HEK293 (cell line): ENCODE results near the gene DENND6B.

ENCODE experiments used
- GLIS1 ChIP-seq: fragments of 450-650 bp; formaldehyde crosslinking; IDR thresholded peaks from 2 replicates; pipeline ENCODE4 v1.5.1; 2016; ENCODE audit warnings: missing biosample characterization, missing genetic modification characterization
- GLIS2 ChIP-seq: fragments of 450-650 bp; formaldehyde crosslinking; IDR thresholded peaks from 2 replicates; pipeline ENCODE4 v1.5.1; 2016; ENCODE audit warnings: missing biosample characterization, missing genetic modification characterization
- HOXC10 ChIP-seq: sonication (generic); formaldehyde crosslinking; IDR thresholded peaks from 2 replicates; pipeline ENCODE4 v1.8.1; 2023; ENCODE audit warnings: mild to moderate bottlenecking, missing genetic modification reagents
- KLF10 ChIP-seq: fragments of 450-650 bp; IDR thresholded peaks from 2 replicates; pipeline ENCODE4 v1.5.1; 2018; ENCODE audit warnings: missing biosample characterization, mild to moderate bottlenecking, missing genetic modification characterization
- ZBTB17 ChIP-seq: fragments of 450-650 bp; formaldehyde crosslinking; IDR thresholded peaks from 2 replicates; pipeline ENCODE4 v1.5.1; 2016; ENCODE audit warnings: missing biosample characterization, missing genetic modification characterization
- ZFHX2 ChIP-seq: fragments of 450-650 bp; formaldehyde crosslinking; conservative IDR thresholded peaks from 2 replicates; pipeline ENCODE4 v1.5.1; 2016; ENCODE audit warnings: missing biosample characterization, missing genetic modification characterization
- ZNF16 ChIP-seq: fragments of 450-650 bp; formaldehyde crosslinking; IDR thresholded peaks from 2 replicates; pipeline ENCODE4 v1.5.1; 2016; ENCODE audit warnings: low read depth, missing biosample characterization, missing genetic modification characterization
- ZNF473 ChIP-seq: fragments of 450-650 bp; formaldehyde crosslinking; IDR thresholded peaks from 2 replicates; pipeline ENCODE4 v1.5.1; 2017; ENCODE audit warnings: missing biosample characterization, missing genetic modification characterization
- ZNF596 ChIP-seq: fragments of 450-650 bp; IDR thresholded peaks from 2 replicates; pipeline ENCODE4 v1.5.0; 2018; ENCODE audit warnings: missing biosample characterization, mild to moderate bottlenecking, missing genetic modification characterization, moderate library complexity
- ZNF660 ChIP-seq: fragments of 450-650 bp; IDR thresholded peaks from 2 replicates; pipeline ENCODE4 v1.5.1; 2018; ENCODE audit warnings: missing biosample characterization, mild to moderate bottlenecking, missing genetic modification characterization
- TF ChIP-seq, protein P1 (sequence below): fragments of 450-650 bp; formaldehyde crosslinking; IDR thresholded peaks from 2 replicates; pipeline ENCODE4 v1.5.1; 2016; ENCODE audit warnings: missing biosample characterization, missing genetic modification characterization
- TF ChIP-seq, protein P2 (sequence below): fragments of 450-650 bp; formaldehyde crosslinking; IDR thresholded peaks from 2 replicates; pipeline ENCODE4 v1.5.1; 2016; ENCODE audit warnings: missing biosample characterization, missing genetic modification characterization
- TF ChIP-seq, protein P3 (sequence below): fragments of 450-650 bp; formaldehyde crosslinking; optimal IDR thresholded peaks from 2 replicates; pipeline ENCODE3; 2016; ENCODE audit warnings: missing biosample characterization, mild to moderate bottlenecking, missing genetic modification characterization
- TF ChIP-seq, protein P4 (sequence below): sonication (generic); formaldehyde crosslinking; IDR thresholded peaks from 2 replicates; pipeline ENCODE4 v1.8.1; 2022; ENCODE audit warnings: mild to moderate bottlenecking, moderate library complexity, missing genetic modification reagents
- TF ChIP-seq, protein P5 (sequence below): fragments of 450-650 bp; formaldehyde crosslinking; IDR thresholded peaks from 2 replicates; pipeline ENCODE4 v1.5.1; 2016; ENCODE audit warnings: missing biosample characterization, missing genetic modification characterization
- TF ChIP-seq, protein P6 (sequence below): fragments of 450-650 bp; formaldehyde crosslinking; IDR thresholded peaks from 2 replicates; pipeline ENCODE4 v1.5.1; 2017; ENCODE audit warnings: missing biosample characterization, missing genetic modification characterization
- TF ChIP-seq, protein P7 (sequence below): fragments of 450-650 bp; formaldehyde crosslinking; IDR thresholded peaks from 2 replicates; pipeline ENCODE4 v1.5.1; 2016; ENCODE audit warnings: missing biosample characterization, missing genetic modification characterization

The DENND6B gene

DNA sequence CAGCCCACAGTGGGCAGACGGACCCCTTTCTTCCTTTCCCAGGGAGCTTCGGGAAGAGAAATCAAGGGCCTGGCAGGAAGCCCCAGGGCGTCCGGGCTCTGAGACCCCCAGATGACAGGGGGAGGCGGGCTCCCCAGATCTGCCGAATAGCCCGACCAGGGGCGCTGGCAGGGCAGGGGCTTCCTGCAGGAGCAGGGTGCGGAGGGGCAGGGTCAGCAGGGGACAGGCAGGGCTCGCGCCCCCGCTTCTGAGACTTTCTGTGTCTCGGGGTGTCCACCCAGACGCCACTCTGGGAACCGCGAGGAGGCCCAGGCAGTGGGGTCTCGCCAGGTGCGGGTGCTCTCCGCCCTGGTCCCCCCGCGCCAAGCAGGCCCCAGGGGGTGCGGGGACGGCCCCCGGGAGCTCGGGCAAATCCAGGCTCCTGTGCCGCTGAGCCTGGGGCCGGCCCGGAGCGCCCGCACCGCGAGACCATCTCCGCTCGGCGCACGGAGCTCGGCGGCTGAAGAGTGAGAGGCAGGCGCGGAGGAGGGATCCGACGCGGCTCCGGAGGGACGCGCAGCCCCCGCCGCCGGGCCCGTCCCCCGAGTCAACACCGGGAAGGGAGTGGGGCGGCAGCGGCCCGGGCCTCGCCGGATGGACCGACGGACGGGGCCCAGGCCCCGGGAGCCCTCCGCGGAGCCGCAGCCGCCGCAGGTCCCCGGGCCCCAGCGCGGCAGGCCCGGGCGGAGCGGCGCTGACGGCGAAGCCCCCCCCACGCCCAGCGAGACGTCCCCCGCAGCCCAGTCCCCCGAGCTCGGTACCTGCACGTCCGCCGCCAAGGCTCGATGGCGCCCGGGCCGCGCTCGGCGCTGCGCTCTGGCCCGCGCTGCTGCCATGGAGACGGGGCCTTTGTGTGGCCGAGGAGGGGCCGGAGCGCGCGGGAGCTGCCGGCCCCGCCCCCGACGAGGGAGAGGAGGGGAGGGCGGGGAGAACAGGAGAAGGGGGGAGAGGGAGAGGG, 19.8 kb downstream of the DENND6B start, which contains the start of gene PLXNB2 (continued):
- TF ChIP-seq ZFHX2 (0 out of 2 replicates have a peak, but pooled peaks have one; percentile 8), ZNF596 (tag by site-specific recombination) (no peak), ZNF660 (tag by site-specific recombination) (0 out of 2 replicates have a peak, but pooled peaks have one; percentile 32), KLF10 (peak; percentile 22; the same call in 1 of the 2 replicates), ZBTB17 (tag by site-specific recombination) (peak; percentile 12; the same call in 1 of the 2 replicates), ZNF16 (tag by site-specific recombination) (no peak), ZNF473 (tag by site-specific recombination) (no peak), GLIS2 (peak; percentile 88), GLIS1 (tag by site-specific recombination) (peak; percentile 77), HOXC10 (CRISPR knock-in tag) (peak; percentile 51; the same call in 1 of the 2 replicates)
- TF ChIP-seq, protein P1, sequence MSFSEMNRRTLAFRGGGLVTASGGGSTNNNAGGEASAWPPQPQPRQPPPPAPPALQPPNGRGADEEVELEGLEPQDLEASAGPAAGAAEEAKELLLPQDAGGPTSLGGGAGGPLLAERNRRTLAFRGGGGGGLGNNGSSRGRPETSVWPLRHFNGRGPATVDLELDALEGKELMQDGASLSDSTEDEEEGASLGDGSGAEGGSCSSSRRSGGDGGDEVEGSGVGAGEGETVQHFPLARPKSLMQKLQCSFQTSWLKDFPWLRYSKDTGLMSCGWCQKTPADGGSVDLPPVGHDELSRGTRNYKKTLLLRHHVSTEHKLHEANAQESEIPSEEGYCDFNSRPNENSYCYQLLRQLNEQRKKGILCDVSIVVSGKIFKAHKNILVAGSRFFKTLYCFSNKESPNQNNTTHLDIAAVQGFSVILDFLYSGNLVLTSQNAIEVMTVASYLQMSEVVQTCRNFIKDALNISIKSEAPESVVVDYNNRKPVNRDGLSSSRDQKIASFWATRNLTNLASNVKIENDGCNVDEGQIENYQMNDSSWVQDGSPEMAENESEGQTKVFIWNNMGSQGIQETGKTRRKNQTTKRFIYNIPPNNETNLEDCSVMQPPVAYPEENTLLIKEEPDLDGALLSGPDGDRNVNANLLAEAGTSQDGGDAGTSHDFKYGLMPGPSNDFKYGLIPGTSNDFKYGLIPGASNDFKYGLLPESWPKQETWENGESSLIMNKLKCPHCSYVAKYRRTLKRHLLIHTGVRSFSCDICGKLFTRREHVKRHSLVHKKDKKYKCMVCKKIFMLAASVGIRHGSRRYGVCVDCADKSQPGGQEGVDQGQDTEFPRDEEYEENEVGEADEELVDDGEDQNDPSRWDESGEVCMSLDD (tag by site-specific recombination) = peak; percentile 81
- TF ChIP-seq, protein P2, sequence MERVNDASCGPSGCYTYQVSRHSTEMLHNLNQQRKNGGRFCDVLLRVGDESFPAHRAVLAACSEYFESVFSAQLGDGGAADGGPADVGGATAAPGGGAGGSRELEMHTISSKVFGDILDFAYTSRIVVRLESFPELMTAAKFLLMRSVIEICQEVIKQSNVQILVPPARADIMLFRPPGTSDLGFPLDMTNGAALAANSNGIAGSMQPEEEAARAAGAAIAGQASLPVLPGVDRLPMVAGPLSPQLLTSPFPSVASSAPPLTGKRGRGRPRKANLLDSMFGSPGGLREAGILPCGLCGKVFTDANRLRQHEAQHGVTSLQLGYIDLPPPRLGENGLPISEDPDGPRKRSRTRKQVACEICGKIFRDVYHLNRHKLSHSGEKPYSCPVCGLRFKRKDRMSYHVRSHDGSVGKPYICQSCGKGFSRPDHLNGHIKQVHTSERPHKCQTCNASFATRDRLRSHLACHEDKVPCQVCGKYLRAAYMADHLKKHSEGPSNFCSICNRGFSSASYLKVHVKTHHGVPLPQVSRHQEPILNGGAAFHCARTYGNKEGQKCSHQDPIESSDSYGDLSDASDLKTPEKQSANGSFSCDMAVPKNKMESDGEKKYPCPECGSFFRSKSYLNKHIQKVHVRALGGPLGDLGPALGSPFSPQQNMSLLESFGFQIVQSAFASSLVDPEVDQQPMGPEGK = peak; percentile 51
- TF ChIP-seq, protein P3, sequence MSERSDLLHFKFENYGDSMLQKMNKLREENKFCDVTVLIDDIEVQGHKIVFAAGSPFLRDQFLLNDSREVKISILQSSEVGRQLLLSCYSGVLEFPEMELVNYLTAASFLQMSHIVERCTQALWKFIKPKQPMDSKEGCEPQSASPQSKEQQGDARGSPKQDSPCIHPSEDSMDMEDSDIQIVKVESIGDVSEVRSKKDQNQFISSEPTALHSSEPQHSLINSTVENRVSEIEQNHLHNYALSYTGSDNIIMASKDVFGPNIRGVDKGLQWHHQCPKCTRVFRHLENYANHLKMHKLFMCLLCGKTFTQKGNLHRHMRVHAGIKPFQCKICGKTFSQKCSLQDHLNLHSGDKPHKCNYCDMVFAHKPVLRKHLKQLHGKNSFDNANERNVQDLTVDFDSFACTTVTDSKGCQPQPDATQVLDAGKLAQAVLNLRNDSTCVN = peak; percentile 77
- TF ChIP-seq, protein P4, sequence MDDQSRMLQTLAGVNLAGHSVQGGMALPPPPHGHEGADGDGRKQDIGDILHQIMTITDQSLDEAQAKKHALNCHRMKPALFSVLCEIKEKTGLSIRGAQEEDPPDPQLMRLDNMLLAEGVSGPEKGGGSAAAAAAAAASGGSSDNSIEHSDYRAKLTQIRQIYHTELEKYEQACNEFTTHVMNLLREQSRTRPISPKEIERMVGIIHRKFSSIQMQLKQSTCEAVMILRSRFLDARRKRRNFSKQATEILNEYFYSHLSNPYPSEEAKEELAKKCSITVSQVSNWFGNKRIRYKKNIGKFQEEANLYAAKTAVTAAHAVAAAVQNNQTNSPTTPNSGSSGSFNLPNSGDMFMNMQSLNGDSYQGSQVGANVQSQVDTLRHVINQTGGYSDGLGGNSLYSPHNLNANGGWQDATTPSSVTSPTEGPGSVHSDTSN (CRISPR knock-in tag) = peak; percentile 75; the same call in 1 of the 2 replicates
- TF ChIP-seq, protein P5, sequence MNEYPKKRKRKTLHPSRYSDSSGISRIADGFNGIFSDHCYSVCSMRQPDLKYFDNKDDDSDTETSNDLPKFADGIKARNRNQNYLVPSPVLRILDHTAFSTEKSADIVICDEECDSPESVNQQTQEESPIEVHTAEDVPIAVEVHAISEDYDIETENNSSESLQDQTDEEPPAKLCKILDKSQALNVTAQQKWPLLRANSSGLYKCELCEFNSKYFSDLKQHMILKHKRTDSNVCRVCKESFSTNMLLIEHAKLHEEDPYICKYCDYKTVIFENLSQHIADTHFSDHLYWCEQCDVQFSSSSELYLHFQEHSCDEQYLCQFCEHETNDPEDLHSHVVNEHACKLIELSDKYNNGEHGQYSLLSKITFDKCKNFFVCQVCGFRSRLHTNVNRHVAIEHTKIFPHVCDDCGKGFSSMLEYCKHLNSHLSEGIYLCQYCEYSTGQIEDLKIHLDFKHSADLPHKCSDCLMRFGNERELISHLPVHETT (tag by site-specific recombination) = no peak
- TF ChIP-seq, protein P6, sequence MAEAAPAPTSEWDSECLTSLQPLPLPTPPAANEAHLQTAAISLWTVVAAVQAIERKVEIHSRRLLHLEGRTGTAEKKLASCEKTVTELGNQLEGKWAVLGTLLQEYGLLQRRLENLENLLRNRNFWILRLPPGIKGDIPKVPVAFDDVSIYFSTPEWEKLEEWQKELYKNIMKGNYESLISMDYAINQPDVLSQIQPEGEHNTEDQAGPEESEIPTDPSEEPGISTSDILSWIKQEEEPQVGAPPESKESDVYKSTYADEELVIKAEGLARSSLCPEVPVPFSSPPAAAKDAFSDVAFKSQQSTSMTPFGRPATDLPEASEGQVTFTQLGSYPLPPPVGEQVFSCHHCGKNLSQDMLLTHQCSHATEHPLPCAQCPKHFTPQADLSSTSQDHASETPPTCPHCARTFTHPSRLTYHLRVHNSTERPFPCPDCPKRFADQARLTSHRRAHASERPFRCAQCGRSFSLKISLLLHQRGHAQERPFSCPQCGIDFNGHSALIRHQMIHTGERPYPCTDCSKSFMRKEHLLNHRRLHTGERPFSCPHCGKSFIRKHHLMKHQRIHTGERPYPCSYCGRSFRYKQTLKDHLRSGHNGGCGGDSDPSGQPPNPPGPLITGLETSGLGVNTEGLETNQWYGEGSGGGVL = peak; percentile 77
- TF ChIP-seq, protein P7, sequence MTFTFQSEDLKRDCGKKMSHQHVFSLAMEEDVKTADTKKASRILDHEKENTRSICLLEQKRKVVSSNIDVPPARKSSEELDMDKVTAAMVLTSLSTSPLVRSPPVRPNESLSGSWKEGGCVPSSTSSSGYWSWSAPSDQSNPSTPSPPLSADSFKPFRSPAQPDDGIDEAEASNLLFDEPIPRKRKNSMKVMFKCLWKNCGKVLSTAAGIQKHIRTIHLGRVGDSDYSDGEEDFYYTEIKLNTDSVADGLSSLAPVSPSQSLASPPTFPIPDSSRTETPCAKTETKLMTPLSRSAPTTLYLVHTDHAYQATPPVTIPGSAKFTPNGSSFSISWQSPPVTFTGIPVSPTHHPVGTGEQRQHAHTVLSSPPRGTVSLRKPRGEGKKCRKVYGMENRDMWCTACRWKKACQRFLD (tag by site-specific recombination) = no peak
